H9 (cell line): ENCODE data around the gene WDR74. TPM values are rescaled to one million over a fixed set of nuclear protein-coding genes. Genes with fewer than 3 reads are reported as not detected.
"Not testable (repeated sequence)": the region's sequence is repeated elsewhere in the genome, so short reads cannot be mapped to it uniquely, and the experiment has no call there.

ENCODE experiments used
- DNase-seq: peaks from one replicate; pipeline ENCODE4 v3.0.0-alpha.2; 2017
- H2AFZ ChIP-seq: one replicate; pipeline ENCODE4 v1.6.1; 2013; ENCODE audit warnings: mild to moderate bottlenecking, low read length, control low read depth, moderate library complexity
- H2AK5ac ChIP-seq: 2 replicates; pipeline ENCODE4 v1.6.1; 2013; ENCODE audit warnings: low read length, control low read depth, mixed read lengths; ENCODE audit not compliant: insufficient read length
- H2BK120ac ChIP-seq: one replicate; pipeline ENCODE4 v1.6.1; 2013; ENCODE audit warnings: low read depth, mild to moderate bottlenecking, low read length, control low read depth, inconsistent platforms; ENCODE audit not compliant: poor library complexity, severe bottlenecking
- H2BK12ac ChIP-seq: 2 replicates; pipeline ENCODE4 v1.6.1; 2013; ENCODE audit warnings: low read length, control low read depth, mixed read lengths, low read depth; ENCODE audit not compliant: insufficient read length
- H2BK15ac ChIP-seq: 2 replicates; pipeline ENCODE4 v1.6.1; 2013; ENCODE audit warnings: low read depth, low read length, control low read depth
- H2BK20ac ChIP-seq: one replicate; pipeline ENCODE4 v1.6.1; 2013; ENCODE audit warnings: low read depth, mild to moderate bottlenecking, low read length, control low read depth, inconsistent platforms; ENCODE audit not compliant: poor library complexity, severe bottlenecking
- H2BK5ac ChIP-seq: 2 replicates; pipeline ENCODE4 v1.6.1; 2013; ENCODE audit warnings: low read length, control low read depth, mixed read lengths; ENCODE audit not compliant: insufficient read length
- H3K14ac ChIP-seq: 2 replicates; pipeline ENCODE4 v1.6.1; 2013; ENCODE audit warnings: low read length, control low read depth; ENCODE audit not compliant: insufficient read depth
- H3K18ac ChIP-seq: 2 replicates; pipeline ENCODE4 v1.6.1; 2013; ENCODE audit warnings: low read depth, mild to moderate bottlenecking, mixed read lengths, low read length, control low read depth; ENCODE audit not compliant: insufficient read length
- H3K23ac ChIP-seq: 2 replicates; pipeline ENCODE4 v1.6.1; 2013; ENCODE audit warnings: low read length, control low read depth, mixed read lengths, low read depth; ENCODE audit not compliant: insufficient read length
- H3K23me2 ChIP-seq: 2 replicates; pipeline ENCODE4 v1.6.1; 2013; ENCODE audit warnings: low read depth, mild to moderate bottlenecking, mixed read lengths, low read length, control low read depth; ENCODE audit not compliant: insufficient read length, poor library complexity, severe bottlenecking
- H3K27ac ChIP-seq: 2 replicates; pipeline ENCODE4 v1.5.1; 2013; ENCODE audit warnings: low read length, control low read depth, mixed read lengths, low read depth; ENCODE audit not compliant: insufficient read length
- H3K27me3 ChIP-seq: 2 replicates; pipeline ENCODE4 v1.6.1; 2013; ENCODE audit warnings: low read length, control low read depth, inconsistent platforms; ENCODE audit not compliant: insufficient read depth
- H3K4ac ChIP-seq: 2 replicates; pipeline ENCODE4 v1.6.1; 2013; ENCODE audit warnings: low read depth, mild to moderate bottlenecking, control low read depth, inconsistent platforms, low read length, moderate library complexity
- H3K4me1 ChIP-seq: 2 replicates; pipeline ENCODE4 v1.6.1; 2013; ENCODE audit warnings: low read length, control low read depth, inconsistent platforms; ENCODE audit not compliant: insufficient read depth
- H3K4me2 ChIP-seq: 2 replicates; pipeline ENCODE4 v1.6.1; 2013; ENCODE audit warnings: low read length, control low read depth, mixed read lengths; ENCODE audit not compliant: insufficient read length, insufficient read depth
- H3K56ac ChIP-seq: 2 replicates; pipeline ENCODE4 v1.6.1; 2013; ENCODE audit warnings: low read depth, mild to moderate bottlenecking, mixed read lengths, low read length, control low read depth; ENCODE audit not compliant: insufficient read length
- H3K79me1 ChIP-seq: 2 replicates; pipeline ENCODE4 v1.6.1; 2013; ENCODE audit warnings: low read depth, mild to moderate bottlenecking, moderate library complexity, low read length, control low read depth, inconsistent platforms; ENCODE audit not compliant: insufficient read depth, poor library complexity, severe bottlenecking
- H3K79me2 ChIP-seq: 2 replicates; pipeline ENCODE4 v1.6.1; 2013; ENCODE audit warnings: low read length, control low read depth, inconsistent platforms; ENCODE audit not compliant: insufficient read depth
- H3K9ac ChIP-seq: 2 replicates; pipeline ENCODE4 v1.6.1; 2013; ENCODE audit warnings: low read length, control low read depth, mixed read lengths; ENCODE audit not compliant: insufficient read length; ENCODE audit errors: extremely low read depth
- H3K9me3 ChIP-seq: one replicate; pipeline ENCODE4 v1.6.1; 2013; ENCODE audit warnings: low read depth, low read length, inconsistent platforms; ENCODE audit not compliant: control insufficient read depth
- H3T11ph ChIP-seq: one replicate; pipeline ENCODE4 v1.6.1; 2013; ENCODE audit warnings: mild to moderate bottlenecking, low read length, control low read depth, inconsistent platforms
- H4K20me1 ChIP-seq: one replicate; pipeline ENCODE4 v1.6.1; 2013; ENCODE audit not compliant: control insufficient read depth, insufficient read length, insufficient read depth
- H4K5ac ChIP-seq: 2 replicates; pipeline ENCODE4 v1.6.1; 2013; ENCODE audit warnings: low read depth, mild to moderate bottlenecking, mixed read lengths, low read length, control low read depth; ENCODE audit not compliant: insufficient read length
- H4K8ac ChIP-seq: replicated peaks from 2 replicates; pipeline ENCODE4 v1.6.1; 2013; ENCODE audit warnings: low read length, control low read depth, mixed read lengths, low read depth; ENCODE audit not compliant: insufficient read length
- H4K91ac ChIP-seq: 2 replicates; pipeline ENCODE4 v1.6.1; 2013; ENCODE audit warnings: low read depth, mild to moderate bottlenecking, moderate library complexity, mixed read lengths, low read length, control low read depth; ENCODE audit not compliant: insufficient read length
- H3K27ac Mint-ChIP-seq, 3 experiments: 2 replicates in 2 of 3; 3 replicates in 1 of 3; pipeline ENCODE4 v1.8.0; 2020 to 2021; ENCODE audit warnings: mixed read lengths in 3 of 3, mild to moderate bottlenecking in 1 of 3, moderate library complexity in 1 of 3
- H3K27me3 Mint-ChIP-seq: 2 replicates; pipeline ENCODE4 v1.8.0; 2021; ENCODE audit warnings: low read depth, mild to moderate bottlenecking, moderate library complexity, mixed read lengths
- H3K36me3 Mint-ChIP-seq, 3 experiments: 2 replicates in 2 of 3; 3 replicates in 1 of 3; pipeline ENCODE4 v1.8.0; 2020 to 2021; ENCODE audit warnings: low read depth in 3 of 3, mixed read lengths in 3 of 3; ENCODE audit not compliant: insufficient read depth in 1 of 3
- H3K4me1 Mint-ChIP-seq, 2 experiments: 2 replicates each; pipeline ENCODE4 v1.8.0; 2020; ENCODE audit warnings: mixed read lengths in 2 of 2
- H3K4me3 Mint-ChIP-seq, 2 experiments: 2 replicates in 1 of 2; 3 replicates in 1 of 2; pipeline ENCODE4 v1.8.0; 2020 to 2021; ENCODE audit warnings: mild to moderate bottlenecking in 2 of 2, mixed read lengths in 2 of 2, moderate library complexity in 1 of 2
- H3K9me3 Mint-ChIP-seq, 2 experiments: 2 replicates in 1 of 2; 3 replicates in 1 of 2; pipeline ENCODE4 v1.8.0; 2020; ENCODE audit warnings: mild to moderate bottlenecking in 2 of 2, mixed read lengths in 2 of 2, moderate library complexity in 1 of 2
- CTCF ChIP-seq: fragments of 200-600 bp; sonication (generic); conservative IDR thresholded peaks from 3 replicates; pipeline ENCODE4 v1.8.0; 2021; ENCODE audit warnings: antibody characterized with exemption, mild to moderate bottlenecking
- WGBS: extraction: QIAGEN DNeasy Blood & Tissue Kit; methylation state at CpG from one replicate; pipeline ENCODE4 v1.1.7; 2013; ENCODE audit warnings: missing lambda C conversion rate, low lambda C conversion rate, mixed read lengths; ENCODE audit not compliant: insufficient read length; ENCODE audit errors: extremely low coverage; 5-methylcytosine and 5-hydroxymethylcytosine counted together
- total RNA-seq: library from RNA; stranded (reverse); gene quantifications from 2 replicates; pipeline ENCODE4 v1.2.1, GENCODE V29; 2021

Gene WDR74
- total RNA-seq, 1 experiment from 2014 or later, result 121 TPM

- H3K27me3 ChIP-seq, result no peaks in the 10 kb centered on the region
- TF ChIP-seq CTCF, result no peak
- no peak overlapping the region for H2BK15ac ChIP-seq
- H3K27ac ChIP-seq, result no peak overlapping the region
- H3K79me1 ChIP-seq, result no peaks in the 10 kb centered on the region
- no peak overlapping the region for H4K91ac ChIP-seq
- H3K27me3 Mint-ChIP-seq, result no peaks in the 10 kb centered on the region
- no peaks in the 10 kb centered on the region for H4K20me1 ChIP-seq
- H3K4me3 Mint-ChIP-seq, result peak overlapping the region; percentile 99 to 100
- no peak overlapping the region for H4K5ac ChIP-seq
- H3K14ac ChIP-seq, result peak overlapping the region; percentile 90
- peak overlapping the region; percentile 74 for H3K18ac ChIP-seq
- H2BK20ac ChIP-seq, result no peak overlapping the region
- H3K27ac Mint-ChIP-seq, result peak overlapping the region; percentile 98 to 100 (median 100)
- H3K23me2 ChIP-seq, result peaks cover 10% of the 10 kb centered on the region
- no peak overlapping the region for H3K4ac ChIP-seq
- no peak overlapping the region for H2BK12ac ChIP-seq
- no peak overlapping the region for H4K8ac ChIP-seq
- H3K9me3 Mint-ChIP-seq, result no peaks in the 10 kb centered on the region; a peak in 1 of 5 replicates
- peaks cover 4% of the 10 kb centered on the region; the same call in 1 of the 2 replicates for H3K79me2 ChIP-seq
- no peak overlapping the region for H2BK120ac ChIP-seq
- H3K23ac ChIP-seq, result no peak overlapping the region
- no peak overlapping the region for H2BK5ac ChIP-seq
- H3K4me1 ChIP-seq, result no peaks in the 10 kb centered on the region
- peak overlapping the region; percentile 86 for H3K9ac ChIP-seq
- no peak overlapping the region for H2AK5ac ChIP-seq
- H3K4me2 ChIP-seq, result peak overlapping the region; percentile 97
- H2AFZ ChIP-seq, result no peak overlapping the region
- WGBS, result no CpG with 5 or more reads among the region's 33 CpGs
- peak; percentile 42 for DNase-seq
- H3K9me3 ChIP-seq, result no peaks in the 10 kb centered on the region
- no peak overlapping the region for H3K56ac ChIP-seq
- peaks cover 17 to 24% of the 10 kb centered on the region in 2 experiments for H3K4me1 Mint-ChIP-seq
- peaks cover 25 to 53% (median 47%) of the 10 kb centered on the region in 3 experiments for H3K36me3 Mint-ChIP-seq
- no peak overlapping the region for H3T11ph ChIP-seq
These were observed 8.4 kb downstream of the WDR74 start for GRCh38 chr11:62830904-62831519.

GRCh38 chr11:62828130-62828529 is 11.3 kb downstream of the WDR74 start:
- not testable (repeated sequence) for H3T11ph ChIP-seq, H3K4me3 Mint-ChIP-seq, H2BK15ac ChIP-seq, H3K27ac Mint-ChIP-seq, H3K9me3 ChIP-seq, H3K23me2 ChIP-seq, H3K4ac ChIP-seq, H2AK5ac ChIP-seq, H3K4me1 ChIP-seq, H3K23ac ChIP-seq, DNase-seq, H4K91ac ChIP-seq, H3K27me3 Mint-ChIP-seq, H4K20me1 ChIP-seq, H3K9ac ChIP-seq, H4K5ac ChIP-seq, H3K4me2 ChIP-seq, H3K27me3 ChIP-seq, H3K79me1 ChIP-seq, H2BK120ac ChIP-seq, H2BK12ac ChIP-seq, H3K56ac ChIP-seq, H3K14ac ChIP-seq, H3K79me2 ChIP-seq, H4K8ac ChIP-seq, H2AFZ ChIP-seq, H3K18ac ChIP-seq, H2BK20ac ChIP-seq, H3K9me3 Mint-ChIP-seq, H3K27ac ChIP-seq, H2BK5ac ChIP-seq
- Mint-ChIP-seq H3K36me3 (peaks cover 16 to 54% (median 48%) of the 10 kb centered on the region in 3 experiments; a peak in 6 of 7 replicates), H3K4me1 (peaks cover 14 to 15% of the 10 kb centered on the region in 2 experiments)
- no CpG with 5 or more reads among the region's 8 CpGs for WGBS
